Amygdala (tissue), 56 donors: Measurements from ENCODE around the gene CYB5D1.

Experiments used
- DNase-seq, 56 donors: peaks; one replicate each; lab custom pipeline; 2025; lab: John Stamatoyannopoulos, UW

The CYB5D1 gene

GRCh38 chr17:7910281-7910680 lies 52.5 kb downstream of the CYB5D1 start:
- no peak for DNase-seq

GRCh38 chr17:7910711-7911110 lies 52.9 kb downstream of the CYB5D1 start:
- DNase-seq: no peak

GRCh38 chr17:7911116-7911515 lies 53.3 kb downstream of the CYB5D1 start:
- no peak for DNase-seq
